Suppressor macrophage treated with lipopolysaccharide for 4 hours (primary cell): Measurements from ENCODE around the gene WDR1.

ENCODE experiments used
- DNase-seq: peaks from one replicate; pipeline ENCODE4 v3.0.0-alpha.2; 2020

WDR1 gene, protein sequence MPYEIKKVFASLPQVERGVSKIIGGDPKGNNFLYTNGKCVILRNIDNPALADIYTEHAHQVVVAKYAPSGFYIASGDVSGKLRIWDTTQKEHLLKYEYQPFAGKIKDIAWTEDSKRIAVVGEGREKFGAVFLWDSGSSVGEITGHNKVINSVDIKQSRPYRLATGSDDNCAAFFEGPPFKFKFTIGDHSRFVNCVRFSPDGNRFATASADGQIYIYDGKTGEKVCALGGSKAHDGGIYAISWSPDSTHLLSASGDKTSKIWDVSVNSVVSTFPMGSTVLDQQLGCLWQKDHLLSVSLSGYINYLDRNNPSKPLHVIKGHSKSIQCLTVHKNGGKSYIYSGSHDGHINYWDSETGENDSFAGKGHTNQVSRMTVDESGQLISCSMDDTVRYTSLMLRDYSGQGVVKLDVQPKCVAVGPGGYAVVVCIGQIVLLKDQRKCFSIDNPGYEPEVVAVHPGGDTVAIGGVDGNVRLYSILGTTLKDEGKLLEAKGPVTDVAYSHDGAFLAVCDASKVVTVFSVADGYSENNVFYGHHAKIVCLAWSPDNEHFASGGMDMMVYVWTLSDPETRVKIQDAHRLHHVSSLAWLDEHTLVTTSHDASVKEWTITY

DNA sequence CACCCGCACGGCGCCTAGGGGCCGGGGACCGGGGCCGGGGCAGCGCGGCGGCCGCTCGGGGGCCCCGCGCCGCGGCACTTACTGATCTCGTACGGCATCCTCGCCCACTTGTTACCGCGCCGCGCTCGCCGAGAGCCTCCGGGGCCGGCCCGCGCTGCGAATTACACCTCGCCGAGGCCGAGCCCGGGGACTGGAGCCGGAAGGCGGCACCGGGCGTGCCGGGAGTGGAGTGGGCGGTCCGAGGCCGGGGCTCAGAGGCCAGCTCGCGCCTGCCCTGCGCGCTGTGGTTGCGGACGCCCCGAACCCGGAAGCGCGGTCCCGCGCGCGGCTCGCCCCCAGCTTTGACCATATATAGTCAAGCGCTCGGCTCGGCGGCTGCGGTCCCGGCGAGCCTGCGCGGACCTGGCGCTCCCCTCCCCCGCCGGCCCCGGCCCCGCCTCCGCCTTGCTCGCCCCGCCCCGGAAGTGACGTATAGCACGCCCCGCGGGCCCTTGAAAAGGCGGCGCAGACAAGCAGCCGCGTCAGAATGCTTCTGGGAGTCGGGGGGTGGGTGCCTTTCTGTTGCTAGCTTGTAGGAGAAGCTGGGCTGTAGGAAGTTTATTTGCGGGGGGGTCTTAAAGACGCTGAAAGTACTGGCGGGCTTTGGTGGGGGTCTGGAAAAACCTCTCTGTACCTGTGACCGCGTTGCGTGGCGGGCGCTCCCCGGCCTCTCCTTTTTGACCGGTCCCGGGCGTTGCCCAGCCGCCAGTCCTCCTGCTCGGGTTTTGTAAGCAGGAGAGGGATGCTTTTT lies at the start of gene WDR1:
WDR1 (minus strand) TSS at position 231 of the 790 bp plus-strand sequence; CDS start at position 98, 133 bp downstream.
- DNase-seq: peak; percentile 99

DNA sequence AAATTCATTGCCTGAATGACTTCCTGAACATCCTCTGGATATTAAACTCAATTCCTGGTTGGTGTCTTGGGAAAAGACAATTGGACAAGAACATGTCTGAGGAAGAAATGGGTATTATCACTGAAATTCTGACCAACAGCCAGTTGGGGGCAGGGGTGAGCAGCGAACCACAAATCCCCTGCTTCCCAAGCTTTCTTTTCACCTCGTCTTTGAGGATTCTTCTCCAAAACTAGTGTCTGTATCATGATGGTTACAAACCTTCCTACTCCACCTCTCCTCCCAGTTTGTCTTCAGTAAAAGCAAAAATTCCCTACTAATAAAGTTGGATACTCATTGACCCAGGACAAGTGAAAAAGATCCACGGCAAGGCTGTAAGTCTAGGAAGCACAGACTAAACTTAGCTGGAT lies 48.3 kb upstream of the WDR1 start:
- DNase-seq: peak; percentile 46

DNA sequence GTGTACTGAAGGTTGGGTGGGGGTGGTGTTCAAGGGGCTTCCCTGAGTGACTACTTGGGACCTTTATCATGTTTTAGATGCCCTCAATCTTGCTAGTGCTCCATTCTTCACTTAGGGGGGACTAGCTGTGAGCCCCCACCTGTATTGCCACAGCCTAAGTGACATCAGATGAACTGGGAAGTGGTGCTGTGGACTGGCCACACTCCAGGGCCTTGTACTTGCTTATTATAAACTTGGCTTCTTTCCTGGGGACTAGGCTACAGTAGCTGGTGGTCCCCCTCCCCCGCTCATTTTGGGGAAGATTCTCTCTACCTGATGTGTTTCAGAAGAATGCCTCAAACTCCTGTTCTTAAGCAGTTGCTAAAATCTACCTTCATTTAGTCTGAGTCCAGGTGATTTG lies 46.7 kb upstream of the WDR1 start:
- DNase-seq: no peak

DNA sequence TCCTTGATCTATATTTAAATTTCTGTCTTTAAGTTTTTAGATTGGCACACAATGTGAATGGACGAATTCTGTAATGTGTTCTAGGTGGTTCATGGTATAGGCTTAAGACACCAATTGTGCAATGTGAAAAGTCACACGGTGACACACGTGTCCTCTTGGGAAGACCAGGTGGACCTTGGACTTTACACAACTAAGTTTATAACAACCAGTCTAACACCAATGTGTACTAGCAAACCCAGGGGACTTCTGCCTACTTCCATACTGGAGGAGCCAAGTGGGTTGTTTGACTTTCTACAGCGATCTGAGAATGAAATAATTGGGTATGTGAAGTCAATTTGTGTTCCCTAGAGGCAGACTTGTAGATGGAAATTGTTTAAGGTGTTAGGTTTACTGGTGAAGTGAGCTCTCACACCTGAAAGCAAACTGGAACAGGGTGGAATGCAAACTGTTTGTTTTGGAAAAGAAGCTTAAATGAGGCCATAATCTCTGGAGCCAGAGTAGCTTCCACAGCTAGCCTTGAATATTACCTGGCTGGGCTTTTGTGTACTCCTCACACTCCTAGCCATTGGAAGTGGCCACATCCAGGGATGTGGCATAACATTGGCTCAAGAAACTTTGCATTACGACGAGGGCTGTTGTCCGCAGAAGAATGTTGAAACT lies 45.9 kb upstream of the WDR1 start:
- no peak for DNase-seq

DNA sequence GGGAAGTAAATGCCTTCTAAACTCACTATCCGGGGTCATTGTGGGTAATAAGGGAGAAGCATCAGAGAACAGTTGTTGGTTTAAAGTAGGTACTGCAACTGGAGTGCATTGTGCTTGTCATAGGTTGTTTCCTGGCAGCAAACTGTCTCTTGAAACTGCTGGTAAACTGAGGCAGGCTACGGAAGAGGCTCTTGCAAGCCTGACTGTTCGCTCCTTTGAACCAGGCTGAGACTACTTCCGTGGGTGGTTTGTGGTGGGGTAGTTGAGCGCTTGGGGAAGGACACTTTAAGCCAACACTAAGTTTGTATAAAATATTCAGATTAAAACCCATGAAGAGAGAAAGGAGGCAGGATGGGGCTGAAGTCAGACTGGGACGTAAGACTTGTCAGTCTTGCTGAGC lies 45.2 kb upstream of the WDR1 start:
- DNase-seq: no peak

DNA sequence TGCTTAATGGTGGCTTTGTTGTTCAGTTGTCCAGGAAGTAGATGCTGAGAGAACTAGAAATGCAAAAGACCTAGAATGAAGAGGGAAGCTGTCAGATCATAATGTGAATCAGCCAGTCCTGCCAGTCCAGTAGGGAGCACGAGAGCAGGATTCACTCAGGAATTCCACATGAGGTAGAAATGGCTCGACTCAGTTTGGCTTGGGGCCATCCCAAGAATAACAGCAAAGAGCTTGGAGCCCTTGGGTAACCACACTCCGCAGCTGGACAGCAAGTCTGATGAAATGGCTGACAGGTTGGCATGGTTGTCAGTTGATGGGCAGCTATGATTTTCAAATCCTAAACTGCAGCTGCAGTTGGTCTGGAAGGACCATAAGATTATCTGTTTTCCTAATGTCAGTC lies 44.5 kb upstream of the WDR1 start:
- no peak for DNase-seq

DNA sequence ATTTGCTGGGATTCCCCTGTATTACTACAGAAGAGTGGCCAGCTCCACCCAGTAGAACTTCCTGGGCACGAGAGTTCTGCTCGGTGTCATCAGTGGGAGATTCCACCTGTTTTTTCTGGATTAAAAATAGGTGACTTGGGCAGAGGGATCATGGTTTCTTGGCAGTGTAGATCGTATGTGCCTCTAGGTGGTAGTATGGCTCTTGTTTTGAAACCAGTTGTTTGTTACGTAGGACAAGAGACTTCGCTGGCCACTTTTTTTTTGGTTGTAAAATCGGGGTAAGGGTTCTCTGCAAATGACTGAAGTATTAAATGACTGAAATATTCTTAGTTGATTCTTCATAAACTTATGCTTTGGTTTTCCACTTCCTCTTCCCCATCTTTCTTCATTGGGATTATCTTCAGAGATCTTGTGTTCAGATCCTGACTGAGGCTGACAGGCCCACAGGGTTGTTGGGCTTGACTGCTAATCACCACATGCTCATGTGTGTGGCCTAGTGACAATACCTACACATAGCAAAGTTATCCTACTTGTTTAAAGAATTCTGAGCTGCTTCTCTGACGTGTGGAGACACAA lies 43.8 kb upstream of the WDR1 start:
- DNase-seq: no peak

DNA sequence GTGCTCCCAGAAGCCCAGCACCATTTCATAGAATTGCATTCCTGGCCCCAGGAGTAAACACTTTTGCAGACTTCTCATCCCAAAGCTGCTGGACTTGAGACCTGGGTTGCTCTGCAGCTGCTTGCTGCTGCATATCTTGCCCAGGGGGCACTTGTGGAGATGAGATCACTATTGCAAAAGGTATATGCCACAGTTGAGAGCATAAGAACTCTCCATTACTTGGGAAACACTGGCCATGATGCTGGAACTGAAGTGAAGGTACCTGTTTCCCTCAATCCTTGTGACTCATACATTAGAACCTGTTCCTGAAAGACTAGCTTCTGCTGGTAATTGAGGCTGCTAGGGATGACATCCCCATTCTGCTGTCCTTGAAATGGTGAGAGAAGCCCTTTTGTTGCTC lies 43.1 kb upstream of the WDR1 start:
- no peak for DNase-seq

DNA sequence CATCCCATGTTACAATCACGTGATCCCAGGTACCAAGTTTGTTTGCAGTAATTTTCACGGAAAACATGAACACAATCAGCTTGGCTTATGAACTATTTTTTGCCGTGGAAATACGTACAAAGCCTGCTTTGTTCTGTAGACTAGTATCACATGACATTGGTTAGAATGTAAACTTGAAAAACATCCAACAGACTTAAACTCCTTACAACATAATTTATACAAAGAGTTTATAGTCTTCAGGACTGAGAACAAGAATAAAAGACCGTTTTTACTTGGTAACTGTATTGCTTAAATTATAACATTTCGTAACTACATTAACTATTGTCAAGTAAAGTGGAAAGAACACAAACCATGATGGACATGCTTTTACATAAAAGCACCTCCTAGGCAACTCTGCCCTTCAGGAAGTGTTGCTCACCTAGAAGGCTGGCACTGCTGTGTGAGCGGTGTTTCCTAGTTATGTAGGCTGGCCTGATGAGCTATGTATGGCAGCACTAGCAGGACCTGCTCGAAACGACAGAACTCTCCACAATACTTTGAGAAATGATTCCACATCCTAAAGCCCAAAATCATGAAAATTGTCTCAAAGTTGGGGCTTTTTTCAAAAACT lies 41.8 kb upstream of the WDR1 start:
- no peak for DNase-seq

DNA sequence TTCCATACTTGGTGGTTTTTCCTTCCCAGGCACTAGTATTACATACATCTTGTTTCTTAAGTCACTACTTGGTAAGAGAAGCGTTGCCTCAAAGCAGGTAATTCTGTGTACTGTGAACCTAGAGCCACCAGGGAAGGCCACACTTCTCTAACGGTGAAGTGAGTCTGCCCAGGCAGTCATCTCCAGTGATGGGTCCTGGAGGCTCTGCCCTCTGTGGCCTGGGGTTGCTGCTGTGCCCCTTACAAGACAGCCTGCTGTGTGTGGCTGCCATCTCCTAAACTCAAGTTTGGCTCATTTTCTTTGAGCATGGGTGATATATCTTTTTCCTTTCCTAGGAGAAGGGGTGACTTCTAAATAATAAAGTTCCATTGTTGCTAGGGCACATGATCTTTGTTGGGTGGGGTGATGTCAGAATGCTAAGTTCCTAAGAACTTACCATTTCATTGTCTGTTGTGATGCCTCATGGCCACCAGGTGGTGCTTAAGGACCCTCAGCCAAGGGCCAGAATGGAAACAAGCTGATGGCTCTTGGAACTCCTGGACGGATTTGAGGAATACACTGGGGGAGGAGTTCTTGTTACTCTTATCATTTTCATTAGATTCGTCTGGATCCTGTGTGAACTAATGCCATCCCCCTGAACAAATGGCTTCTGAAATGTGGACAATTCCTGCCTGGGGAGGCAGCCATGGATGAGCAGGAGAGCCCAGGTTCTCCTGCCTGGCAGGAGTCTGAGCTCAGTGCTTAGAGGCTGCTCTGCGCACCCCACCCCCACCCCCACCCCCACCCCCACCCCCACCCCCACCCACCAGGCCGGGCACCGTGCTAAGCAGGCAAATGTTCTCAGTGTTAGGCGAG lies 41.1 kb upstream of the WDR1 start:
- peak; percentile 64 for DNase-seq

DNA sequence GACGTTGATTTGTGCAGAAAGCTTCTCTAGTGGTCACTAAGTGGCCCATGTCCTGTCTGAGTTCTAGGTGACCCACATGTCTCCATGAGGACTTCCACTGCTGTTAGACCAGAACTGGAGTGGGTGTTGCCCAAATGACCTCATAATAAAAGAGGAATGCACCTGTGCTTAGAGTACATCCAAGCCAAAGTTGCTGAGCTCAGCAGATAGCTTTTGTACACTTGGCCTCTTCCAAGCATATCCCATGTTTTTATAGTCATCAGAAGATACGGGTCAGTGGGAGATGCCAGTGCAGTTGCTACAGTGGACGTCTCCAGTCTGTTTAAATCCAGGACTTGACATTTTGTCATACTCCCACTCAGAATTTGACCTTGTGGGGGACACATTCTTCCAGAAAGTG lies 37.6 kb upstream of the WDR1 start:
- no peak for DNase-seq

DNA sequence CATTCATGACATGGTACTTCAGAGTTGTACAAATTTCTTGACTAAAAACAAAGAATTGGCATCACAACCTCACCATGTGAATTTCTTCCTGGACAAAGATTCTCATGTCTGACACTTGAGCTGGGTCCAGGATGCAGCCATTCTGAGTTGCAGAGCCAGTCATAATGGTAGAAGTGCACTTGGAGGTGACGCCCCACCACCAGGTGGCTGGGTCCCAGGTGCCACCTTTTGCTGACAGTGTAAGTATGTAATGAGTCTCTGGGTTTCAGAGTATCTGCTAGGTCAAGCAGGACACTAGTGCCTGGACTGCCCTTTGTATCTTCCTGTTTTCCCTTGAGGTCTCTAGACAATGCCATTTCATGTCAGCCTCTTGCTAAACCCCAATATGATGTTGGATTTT lies 36.6 kb upstream of the WDR1 start:
- DNase-seq: no peak

DNA sequence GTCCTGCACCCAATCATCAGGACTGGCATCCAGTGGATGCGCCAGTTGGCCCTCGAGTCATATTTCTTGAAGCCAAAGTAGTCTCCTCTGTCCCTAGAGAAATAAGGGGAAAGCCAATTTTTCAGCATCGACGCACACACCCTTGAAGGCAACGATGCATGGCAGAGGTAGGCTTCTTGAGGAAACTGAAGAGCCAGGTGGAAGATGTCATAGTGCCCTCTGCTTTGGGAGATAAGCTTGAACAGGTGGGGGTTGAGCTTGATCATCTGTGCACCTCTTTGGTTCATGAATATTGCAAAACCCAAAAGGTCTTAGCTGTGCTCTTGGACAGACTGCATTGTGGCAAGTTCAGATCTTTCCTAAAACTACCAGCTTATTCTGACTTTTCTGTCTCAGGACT lies 34.6 kb upstream of the WDR1 start:
- DNase-seq: no peak

DNA sequence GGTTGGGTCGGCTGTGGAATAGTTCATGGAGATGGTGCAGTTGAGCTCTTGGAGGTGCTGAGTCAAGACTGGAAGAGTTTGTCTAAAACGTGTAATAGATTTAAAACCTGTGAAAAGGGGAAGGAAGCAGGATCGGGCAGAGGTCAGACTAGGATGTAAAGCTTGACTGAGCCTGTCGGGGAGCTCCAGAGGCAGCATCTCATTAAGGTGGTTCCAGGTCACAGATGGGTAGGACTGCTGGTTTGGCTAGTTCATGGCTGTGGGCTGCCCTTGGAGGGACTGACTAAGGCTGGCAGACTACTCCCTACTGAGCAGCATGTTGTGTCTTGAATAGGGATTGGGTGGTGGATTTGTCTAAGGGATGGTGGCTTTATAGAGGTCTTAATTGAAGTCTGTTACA lies 28.4 kb upstream of the WDR1 start:
- DNase-seq: no peak

DNA sequence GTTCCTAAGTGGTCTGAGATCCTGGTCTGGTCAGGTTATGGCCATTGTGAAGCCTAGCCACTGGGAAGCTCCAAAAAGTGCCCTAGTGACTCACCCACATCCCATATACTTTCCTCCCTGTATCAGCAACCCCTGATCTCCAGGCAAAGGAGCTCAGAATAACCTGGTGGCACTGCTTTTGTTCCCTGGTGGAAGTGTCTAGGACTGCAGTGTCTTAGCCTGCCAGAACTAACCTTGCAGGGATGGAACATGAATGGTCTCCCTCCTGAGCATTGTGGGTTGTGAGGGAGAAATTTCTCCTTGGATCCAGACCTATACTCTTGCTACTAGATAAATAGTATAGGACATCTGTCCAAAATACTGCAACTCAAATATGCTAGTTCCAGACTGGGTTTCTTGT lies 27.9 kb upstream of the WDR1 start:
- no peak for DNase-seq

DNA sequence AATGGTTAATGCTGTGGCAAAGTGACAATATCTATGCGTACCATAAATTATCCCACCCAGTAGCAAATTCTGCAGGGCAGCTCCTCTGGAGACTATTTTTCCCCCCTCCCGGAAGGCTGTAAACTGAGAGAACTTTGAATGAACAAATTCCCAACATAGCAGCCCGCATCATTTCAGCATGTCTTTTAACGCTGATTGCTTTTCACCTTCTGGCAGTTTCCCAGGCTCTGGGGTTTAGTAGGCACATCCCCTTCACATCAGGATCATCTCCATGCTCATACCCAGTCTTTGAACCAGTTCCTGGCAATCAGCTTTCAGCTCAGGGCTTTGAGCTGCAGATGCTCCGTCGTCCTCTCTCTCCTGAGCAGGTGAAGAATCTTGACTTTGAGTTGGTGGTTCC lies 26.6 kb upstream of the WDR1 start:
- no peak for DNase-seq

DNA sequence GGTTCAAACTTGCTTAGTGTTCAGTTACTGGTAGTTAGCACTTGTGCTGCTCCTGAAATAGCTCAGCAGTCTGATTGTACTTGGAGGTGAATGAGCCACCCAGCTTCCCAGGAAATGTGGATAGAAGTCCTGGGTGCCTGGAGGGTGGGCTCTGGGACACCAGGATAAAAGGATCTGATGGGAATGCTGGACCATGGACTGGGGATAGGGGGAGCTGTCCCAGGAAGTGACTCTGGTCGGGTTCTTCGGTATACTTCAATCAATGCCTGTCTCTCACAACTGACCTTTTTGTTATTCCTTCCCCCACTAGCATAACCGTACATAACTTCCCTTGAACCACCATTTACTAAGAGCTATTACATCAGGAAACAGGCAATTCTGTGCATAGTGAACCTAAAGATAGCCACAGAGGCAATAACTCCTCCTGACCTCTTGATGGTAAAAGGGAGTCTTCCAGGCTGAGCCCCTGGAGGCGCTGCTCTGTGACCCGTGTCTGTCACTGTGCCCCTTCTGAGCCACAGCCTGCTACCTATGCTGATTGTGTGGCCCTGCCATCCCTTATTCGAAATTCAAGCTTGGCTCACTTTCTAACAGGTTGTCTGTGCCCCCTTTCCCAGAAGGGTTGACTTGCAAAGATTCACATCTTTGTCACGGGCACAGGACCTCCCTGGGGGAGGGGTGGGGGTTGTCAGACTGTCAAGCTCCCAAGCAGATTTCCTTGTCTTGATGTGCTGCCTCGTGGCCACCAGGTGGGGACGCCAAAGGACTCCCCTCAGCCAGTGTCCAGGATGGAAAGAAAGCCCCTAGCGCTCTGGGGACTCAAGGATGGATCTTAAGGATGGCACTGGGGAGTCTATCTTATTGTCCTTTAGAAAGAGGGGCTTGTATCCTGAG lies 24.5 kb upstream of the WDR1 start:
- no peak for DNase-seq

DNA sequence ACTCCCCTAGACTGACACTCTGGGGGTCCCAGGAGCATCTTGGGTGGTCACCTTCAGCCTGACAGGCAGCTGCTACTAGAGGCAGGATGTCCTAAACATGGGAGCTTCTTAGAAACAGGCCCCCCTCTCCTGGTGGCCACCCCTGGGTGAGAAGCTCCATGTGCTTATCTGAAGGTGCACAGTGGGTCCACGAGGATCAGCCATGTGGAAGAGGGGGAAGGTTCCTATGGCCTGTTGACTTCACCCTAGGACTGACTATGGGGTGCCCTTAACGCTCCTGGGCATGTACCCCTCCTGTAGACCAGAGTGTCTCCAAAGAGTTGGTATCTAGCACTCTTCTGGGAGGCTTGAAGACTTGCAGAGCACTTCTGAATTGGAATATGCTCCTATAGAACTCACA lies 22.9 kb upstream of the WDR1 start:
- DNase-seq: no peak

DNA sequence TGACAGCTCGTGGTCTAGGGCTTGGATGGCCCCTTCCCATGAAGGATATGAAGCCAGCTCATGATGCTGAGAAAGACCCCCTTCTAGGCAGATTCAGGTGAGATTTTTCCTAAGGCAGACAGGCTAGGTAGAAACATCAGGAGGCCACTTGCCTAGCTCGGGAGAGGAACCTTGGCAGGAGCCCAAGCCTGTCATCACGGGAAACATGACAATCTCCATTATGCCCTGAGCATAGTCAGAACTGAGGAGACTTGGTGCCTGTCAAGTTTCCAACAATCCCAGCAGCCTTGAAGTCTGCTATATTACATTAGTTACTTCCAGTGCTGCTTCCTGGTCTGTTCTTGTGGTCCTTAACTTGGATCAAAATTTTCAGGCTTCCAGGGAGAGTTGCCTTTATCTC lies 18.7 kb upstream of the WDR1 start:
- no peak for DNase-seq

DNA sequence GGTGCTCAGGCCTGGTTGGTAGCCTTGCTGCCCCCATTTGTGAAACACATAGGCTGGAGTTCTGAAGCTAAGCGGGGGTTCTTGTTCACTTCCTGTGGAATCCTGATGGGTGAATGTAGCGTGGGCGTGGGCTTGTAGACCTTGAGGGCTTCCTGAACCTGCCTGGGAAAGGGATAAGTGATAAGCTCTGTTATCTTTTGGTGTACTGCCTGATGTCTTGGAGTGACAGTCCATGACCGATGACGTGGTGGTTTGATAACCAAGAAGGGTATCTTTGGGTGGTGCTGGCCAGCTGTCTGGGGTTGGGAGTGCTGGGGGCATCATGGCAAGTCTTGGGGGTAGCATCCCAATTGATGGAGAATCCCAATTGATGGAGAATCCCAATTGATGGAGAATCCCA lies 17.5 kb upstream of the WDR1 start:
- no peak for DNase-seq

DNA sequence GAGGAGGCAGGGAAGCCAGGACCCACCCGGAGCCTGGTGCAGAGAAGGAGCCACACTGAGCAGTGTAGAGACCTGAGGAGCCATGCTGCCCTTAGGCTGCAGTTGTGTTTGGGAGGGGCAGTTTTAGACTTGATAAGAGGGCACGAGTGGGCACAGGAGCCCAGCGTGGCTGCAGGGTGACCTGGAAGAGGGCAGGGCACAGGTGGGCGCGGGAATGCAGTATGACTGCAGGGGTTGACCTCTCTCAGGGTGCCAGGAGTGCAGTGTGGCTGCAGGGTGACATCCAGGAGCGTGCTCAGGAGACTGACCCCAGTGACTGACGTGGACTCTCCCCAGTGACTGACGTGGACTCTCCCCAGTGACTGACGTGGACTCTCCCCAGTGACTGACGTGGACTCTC lies 14.6 kb upstream of the WDR1 start:
- DNase-seq: no peak
